ENCODE data around the gene CABLES1. TPM values are rescaled to one million over a fixed set of nuclear protein-coding genes. Genes with fewer than 3 reads are reported as not detected.

Gene CABLES1
- polyA plus RNA-seq, 1 donor (not counting 4 experiments of a cell fraction or from before 2014, with no cell fraction given): 1.00 TPM

GRCh38 chr18:23163786-23164533, 28.7 kb downstream of the CABLES1 start:
- no peak for DNase-seq (ENCODE audit: low read depth, low spot score)
- Histone ChIP-seq H3K4me1 (ENCODE audit: control insufficient read depth, extremely low read depth, insufficient read depth, low read length) (no peaks in the 10 kb centered on the region), H3K9ac (ENCODE audit: control insufficient read depth, extremely low read depth, insufficient read depth, low read length) (no peak overlapping the region), H3K9me3 (ENCODE audit: control insufficient read depth, low read depth, low read length) (no peaks in the 10 kb centered on the region), H3K4me2 (ENCODE audit: control insufficient read depth, extremely low read depth, insufficient read depth, low read depth, low read length) (no peak overlapping the region), H3K9me1 (ENCODE audit: control insufficient read depth, extremely low read depth, insufficient read depth, low read length) (no peaks in the 10 kb centered on the region), H2AFZ (ENCODE audit: control insufficient read depth, low read length) (no peak overlapping the region), H3K4me3 (ENCODE audit: control insufficient read depth in 2 of 3, extremely low read depth in 1 of 3, insufficient read depth in 2 of 3, low read depth in 1 of 3, low read length in 3 of 3) (no peak overlapping the region), H3K27me3 (ENCODE audit: control insufficient read depth, extremely low read depth, insufficient read depth, low read length) (no peaks in the 10 kb centered on the region), H3K79me2 (ENCODE audit: control insufficient read depth, insufficient read depth, low read length) (no peaks in the 10 kb centered on the region), H3K27ac (ENCODE audit: control insufficient read depth, insufficient read depth, low read length) (no peak overlapping the region), H4K20me1 (ENCODE audit: control insufficient read depth, extremely low read depth, insufficient read depth, low read length) (no peaks in the 10 kb centered on the region), H3K36me3 (ENCODE audit: control insufficient read depth in 2 of 2, extremely low read depth in 1 of 2, insufficient read depth in 2 of 2, low read length in 2 of 2) (no peaks in the 10 kb centered on the region)
- dilution Hi-C loops (cut with MboI; ENCODE audit: extremely low pct_ligation_motif_present, low sequenced_read_pairs): no loop called here
- no peak for FAIRE-seq
- no peak for TF ChIP-seq EZH2 (IDR thresholded peaks at IDR 0.05; ENCODE audit: low read length)
- TF ChIP-seq CTCF (optimal IDR thresholded peaks at IDR 0.05 in 1 of 3, IDR thresholded peaks at IDR 0.05 in 1 of 3, conservative IDR thresholded peaks at IDR 0.05 in 1 of 3; ENCODE audit: extremely low read depth in 1 of 3, insufficient read depth in 2 of 3, low read length in 3 of 3): no peak

- Histone ChIP-seq H3K4me1 (ENCODE audit: control insufficient read depth, extremely low read depth, insufficient read depth, low read length) (no peaks in the 10 kb centered on the region), H3K9me1 (ENCODE audit: control insufficient read depth, extremely low read depth, insufficient read depth, low read length) (no peaks in the 10 kb centered on the region), H3K79me2 (ENCODE audit: control insufficient read depth, insufficient read depth, low read length) (no peaks in the 10 kb centered on the region), H3K9ac (ENCODE audit: control insufficient read depth, extremely low read depth, insufficient read depth, low read length) (no peak overlapping the region), H3K36me3 (ENCODE audit: control insufficient read depth in 2 of 2, extremely low read depth in 1 of 2, insufficient read depth in 2 of 2, low read length in 2 of 2) (no peaks in the 10 kb centered on the region), H2AFZ (ENCODE audit: control insufficient read depth, low read length) (no peak overlapping the region), H4K20me1 (ENCODE audit: control insufficient read depth, extremely low read depth, insufficient read depth, low read length) (no peaks in the 10 kb centered on the region), H3K27ac (ENCODE audit: control insufficient read depth, insufficient read depth, low read length) (no peak overlapping the region), H3K9me3 (ENCODE audit: control insufficient read depth, low read depth, low read length) (no peaks in the 10 kb centered on the region), H3K4me2 (ENCODE audit: control insufficient read depth, extremely low read depth, insufficient read depth, low read depth, low read length) (no peak overlapping the region), H3K4me3 (ENCODE audit: control insufficient read depth in 2 of 3, extremely low read depth in 1 of 3, insufficient read depth in 2 of 3, low read depth in 1 of 3, low read length in 3 of 3) (no peak overlapping the region), H3K27me3 (ENCODE audit: control insufficient read depth, extremely low read depth, insufficient read depth, low read length) (no peaks in the 10 kb centered on the region)
- dilution Hi-C loops (cut with MboI; ENCODE audit: extremely low pct_ligation_motif_present, low sequenced_read_pairs): no loop called here
- FAIRE-seq (no peak), DNase-seq (ENCODE audit: low read depth, low spot score) (no peak)
- TF ChIP-seq CTCF (optimal IDR thresholded peaks at IDR 0.05 in 1 of 3, IDR thresholded peaks at IDR 0.05 in 1 of 3, conservative IDR thresholded peaks at IDR 0.05 in 1 of 3; ENCODE audit: extremely low read depth in 1 of 3, insufficient read depth in 2 of 3, low read length in 3 of 3) (no peak), EZH2 (IDR thresholded peaks at IDR 0.05; ENCODE audit: low read length) (no peak)
These were observed 30.2 kb downstream of the CABLES1 start for GRCh38 chr18:23165271-23166068.

Measured in keratinocyte (primary cell).